Measurements from ENCODE around the gene DVL2.
"Not testable (repeated sequence)": the region's sequence is repeated elsewhere in the genome, so short reads cannot be mapped to it uniquely, and the experiment has no call there.

DVL2 gene

GRCh38 chr17:7191571-7192270, 42.6 kb downstream of the DVL2 start:
- DNase-seq = no peak

- DNase-seq = no peak
Observed at GRCh38 chr17:7191069-7191468, 43.2 kb downstream of the DVL2 start.

GRCh38 chr17:7190276-7190917, 43.9 kb downstream of the DVL2 start:
- no peak for DNase-seq

DNA sequence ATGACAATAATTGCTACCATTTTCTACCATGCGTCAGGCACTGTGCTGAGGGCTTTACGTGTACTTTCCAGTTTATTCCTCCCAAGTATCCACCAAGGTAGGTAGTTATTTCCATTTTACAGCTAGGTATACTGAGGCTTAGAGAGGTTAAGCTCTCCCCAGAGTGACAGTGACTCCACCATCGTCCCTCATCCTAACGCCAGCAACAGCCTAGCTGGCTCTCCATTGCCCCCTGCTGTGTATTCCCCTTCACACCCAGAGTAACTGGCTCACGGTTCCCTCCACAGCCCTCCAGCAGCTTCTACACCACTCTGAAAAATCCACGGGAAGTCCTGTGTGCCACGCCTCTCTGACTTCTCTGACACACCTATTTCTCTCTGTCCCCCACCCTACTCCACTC, 48.1 kb downstream of the DVL2 start:
- no peak for DNase-seq

GRCh38 chr17:7184647-7185046, 49.7 kb downstream of the DVL2 start:
- DNase-seq = no peak

GRCh38 chr17:7184091-7184488, 50.2 kb downstream of the DVL2 start:
- no peak for DNase-seq

- no peak for DNase-seq
Observed at GRCh38 chr17:7183433-7184090, 50.8 kb downstream of the DVL2 start.

GRCh38 chr17:7182101-7182500, 52.2 kb downstream of the DVL2 start:
- not testable (repeated sequence) for DNase-seq

- DNase-seq = no peak
Observed at GRCh38 chr17:7179317-7180254, 54.7 kb downstream of the DVL2 start, which contains the start of gene ASGR1. ASGR1 (minus strand) TSS chr17:7179370; CDS start chr17:7178563, 807 bp downstream.

DNA sequence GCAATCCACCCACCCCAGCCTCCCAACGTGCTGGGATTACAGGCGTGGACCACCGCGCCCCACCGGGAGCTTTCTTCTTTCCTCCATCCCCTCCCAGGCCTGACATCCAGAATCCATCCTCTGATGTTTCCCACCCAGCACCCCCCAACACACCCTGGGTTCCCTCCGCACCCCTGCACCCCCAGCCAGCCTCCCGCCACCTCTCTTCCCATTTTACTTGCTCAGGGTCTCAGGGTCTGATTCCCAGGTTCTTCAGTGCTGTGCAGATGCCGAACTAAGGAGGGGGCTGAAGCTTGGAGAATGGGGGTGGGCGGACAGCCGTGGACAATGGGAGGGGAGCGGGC, 55.4 kb downstream of the DVL2 start:
- DNase-seq = no peak

- no peak for DNase-seq
Observed at GRCh38 chr17:7177954-7178477, 56.3 kb downstream of the DVL2 start.

DNA sequence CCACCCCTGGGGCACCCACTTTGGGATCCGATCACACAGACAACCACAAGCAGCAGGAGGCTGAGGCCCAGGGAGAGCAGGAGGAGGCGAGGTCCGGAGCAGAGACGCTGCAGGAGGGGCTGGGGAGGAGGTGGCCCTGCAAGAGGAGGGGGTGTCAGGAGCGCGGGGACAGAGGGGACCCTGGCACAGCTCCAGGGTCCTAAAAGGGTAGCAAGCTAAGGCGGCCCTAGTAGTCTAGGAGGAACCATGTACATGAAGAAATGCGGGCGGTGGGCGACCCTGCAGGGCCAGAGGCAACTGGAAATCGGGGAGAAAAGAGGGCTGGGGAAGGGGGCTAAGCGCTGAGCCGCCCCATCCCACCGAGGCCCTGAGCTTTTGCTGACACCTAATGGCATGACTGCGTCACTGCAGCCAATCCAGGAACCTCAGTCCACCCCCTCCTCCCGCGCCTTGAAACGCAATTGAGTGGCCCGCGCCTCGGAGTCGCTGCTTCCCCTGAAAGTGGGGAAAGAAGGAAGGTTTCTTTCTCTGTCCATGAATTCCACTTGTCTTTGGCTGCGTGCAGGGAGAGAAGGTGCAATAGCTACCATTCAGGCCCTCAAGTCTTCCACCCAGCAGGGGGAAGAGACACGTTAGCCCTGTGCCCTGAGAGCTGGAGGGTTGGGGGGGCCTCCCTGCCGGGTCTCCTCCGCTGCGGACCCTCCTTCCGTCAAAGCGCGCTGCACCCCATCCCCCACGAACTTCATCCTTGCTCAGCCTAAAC, 56.9 kb downstream of the DVL2 start:
- DNase-seq = peak; percentile 65

- DNase-seq = no peak
Observed at GRCh38 chr17:7176841-7177190, 57.5 kb downstream of the DVL2 start.

- no peak for DNase-seq
Observed at GRCh38 chr17:7176107-7176840, 58.0 kb downstream of the DVL2 start.
